GM18868 (cell line): ENCODE measurements around the gene SNX17.

Source experiments
- ATAC-seq: cut with Tn5 transposase; IDR thresholded peaks from one replicate; pipeline ENCODE4 v1.9.1; 2021; ENCODE audit warnings: mild to moderate bottlenecking, moderate library complexity; ENCODE audit not compliant: unreplicated experiment

Gene SNX17

GRCh38 chr2:27363933-27364332, 6.5 kb upstream of the SNX17 start:
- no peak for ATAC-seq

GRCh38 chr2:27369471-27370025, 868 bp upstream of the SNX17 start:
- ATAC-seq: peak; percentile 5

GRCh38 chr2:27370816-27371620, 602 bp downstream of the SNX17 start:
- ATAC-seq: peak; percentile 21

- ATAC-seq: no peak
Observed at GRCh38 chr2:27372937-27373336, 2.5 kb downstream of the SNX17 start.

- no peak for ATAC-seq
Observed at GRCh38 chr2:27373567-27373966, 3.2 kb downstream of the SNX17 start.

- no peak for ATAC-seq
Observed at GRCh38 chr2:27375513-27376099, 5.2 kb downstream of the SNX17 start.

- no peak for ATAC-seq
Observed at GRCh38 chr2:27376151-27376865, 5.9 kb downstream of the SNX17 start.

- no peak for ATAC-seq
Observed at GRCh38 chr2:27376866-27377617, 6.6 kb downstream of the SNX17 start.

GRCh38 chr2:27377618-27378095, 7.2 kb downstream of the SNX17 start:
- ATAC-seq: no peak

- ATAC-seq: no peak
Observed at GRCh38 chr2:27378096-27378808, 7.8 kb downstream of the SNX17 start.

GRCh38 chr2:27378809-27379290, 8.4 kb downstream of the SNX17 start:
- ATAC-seq: no peak

- no peak for ATAC-seq
Observed at GRCh38 chr2:27379383-27379835, 9.0 kb downstream of the SNX17 start.

- ATAC-seq: no peak
Observed at GRCh38 chr2:27379836-27380625, 9.6 kb downstream of the SNX17 start.

GRCh38 chr2:27380626-27381545, 10.5 kb downstream of the SNX17 start, which contains the start of gene ZNF513:
TSS of gene ZNF513 (minus strand) at chr2:27380734. CDS start at chr2:27380526, 208 bp downstream.
- peak; percentile 84 for ATAC-seq

GRCh38 chr2:27381577-27382181, 11.3 kb downstream of the SNX17 start:
- no peak for ATAC-seq

- ATAC-seq: no peak
Observed at GRCh38 chr2:27390822-27391679, 20.6 kb downstream of the SNX17 start.
